ENCODE results near the gene SGSM2. TPM values are rescaled to one million over a fixed set of nuclear protein-coding genes. Genes with fewer than 3 reads are reported as not detected.

SGSM2 gene
- total RNA-seq, 2 donors from 2014 or later: 40.8 to 57.5 TPM

- ATAC-seq (replicated peaks in 1 of 2) (no peak), DNase-seq (no peak)
- H3K4me3 Mint-ChIP-seq: no peak overlapping the region
- peaks cover 0 to 2% of the 10 kb centered on the region in 2 donors for H3K36me3 Mint-ChIP-seq (ENCODE audit: insufficient read depth in 2 of 2)
- no peaks in the 10 kb centered on the region for H3K9me3 Mint-ChIP-seq
- peaks cover 5% of the 10 kb centered on the region for H3K4me1 Mint-ChIP-seq (ENCODE audit: low read depth)
- no peak overlapping the region for H3K27ac Mint-ChIP-seq
- H3K27me3 Mint-ChIP-seq (ENCODE audit: low read depth): no peaks in the 10 kb centered on the region
These were observed 82.9 kb downstream of the SGSM2 start for GRCh38 chr17:2420176-2420575.

- H3K27ac Mint-ChIP-seq: peak overlapping the region; percentile 49
- H3K9me3 Mint-ChIP-seq: no peaks in the 10 kb centered on the region
- DNase-seq (no peak), ATAC-seq (replicated peaks in 1 of 2) (no peak)
- no peak overlapping the region for H3K4me3 Mint-ChIP-seq
- no peaks in the 10 kb centered on the region for H3K27me3 Mint-ChIP-seq (ENCODE audit: low read depth)
- peaks cover 5% of the 10 kb centered on the region for H3K4me1 Mint-ChIP-seq (ENCODE audit: low read depth)
- peaks cover 0 to 2% of the 10 kb centered on the region in 2 donors for H3K36me3 Mint-ChIP-seq (ENCODE audit: insufficient read depth in 2 of 2)
These were observed 84.2 kb downstream of the SGSM2 start for GRCh38 chr17:2421315-2422147.

- no peak for DNase-seq
- Mint-ChIP-seq H3K4me3 (no peak overlapping the region), H3K9me3 (no peaks in the 10 kb centered on the region), H3K27ac (no peak overlapping the region), H3K27me3 (ENCODE audit: low read depth) (no peaks in the 10 kb centered on the region), H3K4me1 (ENCODE audit: low read depth) (no peaks in the 10 kb centered on the region), H3K36me3 (ENCODE audit: insufficient read depth in 2 of 2) (peaks cover 0 to 2% of the 10 kb centered on the region in 2 donors)
- no peak for ATAC-seq (replicated peaks in 1 of 2)
These were observed 86.0 kb downstream of the SGSM2 start for GRCh38 chr17:2423271-2423670.

- ATAC-seq (replicated peaks in 1 of 2) (no peak), DNase-seq (no peak)
- Mint-ChIP-seq H3K4me1 (ENCODE audit: low read depth) (no peaks in the 10 kb centered on the region), H3K9me3 (no peaks in the 10 kb centered on the region), H3K27ac (no peak overlapping the region), H3K36me3 (ENCODE audit: insufficient read depth in 2 of 2) (no peaks in the 10 kb centered on the region), H3K27me3 (ENCODE audit: low read depth) (no peaks in the 10 kb centered on the region), H3K4me3 (no peak overlapping the region)
These were observed 89.9 kb downstream of the SGSM2 start for GRCh38 chr17:2427215-2427614.

GRCh38 chr17:2427910-2428309 is 90.6 kb downstream of the SGSM2 start:
- peaks cover 0 to 2% of the 10 kb centered on the region in 2 donors for H3K36me3 Mint-ChIP-seq (ENCODE audit: insufficient read depth in 2 of 2)
- DNase-seq (no peak), ATAC-seq (replicated peaks in 1 of 2) (no peak)
- no peaks in the 10 kb centered on the region for H3K9me3 Mint-ChIP-seq
- no peak overlapping the region for H3K27ac Mint-ChIP-seq
- no peaks in the 10 kb centered on the region for H3K27me3 Mint-ChIP-seq (ENCODE audit: low read depth)
- no peak overlapping the region for H3K4me3 Mint-ChIP-seq
- H3K4me1 Mint-ChIP-seq (ENCODE audit: low read depth): no peaks in the 10 kb centered on the region

Other genes starting within 250 kb of the SGSM2 start
- gene SMG6, start 33.7 kb upstream of the SGSM2 start, total RNA-seq: 10 to 100 TPM; 47.3 to 54.1 TPM
- 10 to 100 TPM; 20.9 to 26.8 TPM for gene SRR, start 33.6 kb upstream of the SGSM2 start, total RNA-seq
- gene TSR1, start 1.0 kb upstream of the SGSM2 start, total RNA-seq: 10 to 100 TPM; 36.4 to 38.2 TPM
- 10 to 100 TPM; 23.8 to 24.3 TPM for gene MNT, start 63.6 kb downstream of the SGSM2 start, total RNA-seq
- gene METTL16, start 174.4 kb downstream of the SGSM2 start, total RNA-seq: 10 to 100 TPM; 33.3 to 45.7 TPM